Measurements from ENCODE around the gene CD300A. TPM values are rescaled to one million over a fixed set of nuclear protein-coding genes. Genes with fewer than 3 reads are reported as not detected.

The CD300A gene
- total RNA-seq, 4 donors from 2014 or later = 0.88 to 19.6 (median 2.8) TPM

DNA sequence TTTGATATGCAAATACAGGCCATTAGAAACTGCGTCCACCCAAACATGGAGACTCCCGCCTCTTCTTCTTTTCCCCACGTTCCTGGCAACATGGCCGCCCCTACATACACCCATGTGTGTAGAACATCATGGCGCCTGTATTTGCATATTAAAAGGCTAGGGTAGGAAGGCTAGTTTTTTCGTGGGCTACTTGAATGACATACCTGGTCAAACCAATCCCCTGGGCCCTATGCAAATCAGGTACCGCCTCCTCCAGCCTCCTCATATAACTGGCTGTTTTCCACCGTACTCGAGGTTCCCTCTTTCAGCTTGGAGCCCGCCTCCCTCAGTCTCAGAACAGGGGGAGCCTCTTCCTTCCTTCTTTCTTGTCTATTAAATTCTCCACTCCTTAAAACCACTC lies 65.7 kb downstream of the CD300A start:
- intact Hi-C loops (cut with DNase I) = no loop called here
- TF ChIP-seq, protein P1, sequence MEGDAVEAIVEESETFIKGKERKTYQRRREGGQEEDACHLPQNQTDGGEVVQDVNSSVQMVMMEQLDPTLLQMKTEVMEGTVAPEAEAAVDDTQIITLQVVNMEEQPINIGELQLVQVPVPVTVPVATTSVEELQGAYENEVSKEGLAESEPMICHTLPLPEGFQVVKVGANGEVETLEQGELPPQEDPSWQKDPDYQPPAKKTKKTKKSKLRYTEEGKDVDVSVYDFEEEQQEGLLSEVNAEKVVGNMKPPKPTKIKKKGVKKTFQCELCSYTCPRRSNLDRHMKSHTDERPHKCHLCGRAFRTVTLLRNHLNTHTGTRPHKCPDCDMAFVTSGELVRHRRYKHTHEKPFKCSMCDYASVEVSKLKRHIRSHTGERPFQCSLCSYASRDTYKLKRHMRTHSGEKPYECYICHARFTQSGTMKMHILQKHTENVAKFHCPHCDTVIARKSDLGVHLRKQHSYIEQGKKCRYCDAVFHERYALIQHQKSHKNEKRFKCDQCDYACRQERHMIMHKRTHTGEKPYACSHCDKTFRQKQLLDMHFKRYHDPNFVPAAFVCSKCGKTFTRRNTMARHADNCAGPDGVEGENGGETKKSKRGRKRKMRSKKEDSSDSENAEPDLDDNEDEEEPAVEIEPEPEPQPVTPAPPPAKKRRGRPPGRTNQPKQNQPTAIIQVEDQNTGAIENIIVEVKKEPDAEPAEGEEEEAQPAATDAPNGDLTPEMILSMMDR (IDR thresholded peaks at IDR 0.05) = no peak
- peak in 1 of 4 donors; percentile 52 for TF ChIP-seq POLR2A (IDR thresholded peaks at IDR 0.05)
- WGBS, 2 donors = 52 to 59% methylated on average over 8 to 10 of the region's 10 CpGs
- Histone ChIP-seq H3K4me3 (peak overlapping the region in 2 of 4 donors; percentile 4 to 39), H3K27ac (peak overlapping the region in 1 of 4 donors; percentile 16), H3K9me3 (peaks cover 0 to 2% (median 0%) of the 10 kb centered on the region in 3 donors), H3K36me3 (no peaks in the 10 kb centered on the region), H3K4me1 (no peaks in the 10 kb centered on the region), H3K27me3 (peaks cover 0 to 33% (median 0%) of the 10 kb centered on the region in 4 donors)
- no peak for DNase-seq

Small RNAs within 50 kb of the gene (small RNA-seq; reads per million reads assigned to genes)
- 0 to 0.41 (median 0.21) reads per million in 4 donors for gene RNA5SP448

Other genes with a start within 250 kb of the CD300A start
- under 1 TPM in 1 of 4 donors, not detected in 3; 0.19 TPM for gene DNAI2, start 192.4 kb upstream of the CD300A start, total RNA-seq
- under 1 TPM in 2 of 4 donors, not detected in 2; 0.12 to 0.76 TPM for gene KIF19, start 140.4 kb upstream of the CD300A start, total RNA-seq
- gene BTBD17, start 104.8 kb upstream of the CD300A start, total RNA-seq = not detected
- gene GPR142, start 99.1 kb upstream of the CD300A start, total RNA-seq = under 1 TPM in 1 of 4 donors, not detected in 3; 0.38 TPM
- gene GPRC5C, start 34.5 kb upstream of the CD300A start, total RNA-seq = 10 to 100 TPM in 2 of 4 donors, 1 to 10 TPM in 2; 6.3 to 21.6 (median 11.7) TPM
- gene CD300LB, start 64.8 kb downstream of the CD300A start, total RNA-seq = under 1 TPM in 2 of 4 donors, not detected in 2; 0.19 TPM
- under 1 TPM in 3 of 4 donors, not detected in 1; 0.18 to 0.76 (median 0.42) TPM for gene CD300C, start 79.5 kb downstream of the CD300A start, total RNA-seq
- not detected for gene CD300H, start 100.9 kb downstream of the CD300A start, total RNA-seq
- gene CD300LD, start 125.6 kb downstream of the CD300A start, total RNA-seq = not detected
- under 1 TPM; 0.15 to 0.53 (median 0.18) TPM for gene CD300E, start 157.1 kb downstream of the CD300A start, total RNA-seq
- 1 to 10 TPM in 2 of 4 donors, under 1 TPM in 2; 0.48 to 1.3 (median 0.89) TPM for gene CD300LF, start 246.3 kb downstream of the CD300A start, total RNA-seq

All from esophagus squamous epithelium (tissue), 5 donors.